ENCODE measurements around the gene DOCK3.

GRCh38 chr3:50876947-50877346 lies 202.2 kb downstream of the DOCK3 start:
- no peak for TF ChIP-seq EZH2 (IDR thresholded peaks at IDR 0.05; ENCODE audit: borderline replicate concordance, low read depth, low read length, poor library complexity, severe bottlenecking)
- TF ChIP-seq CTCF (conservative IDR thresholded peaks at IDR 0.05; ENCODE audit: low read depth, low read length): no peak
